HG02840 (cell line): ENCODE data around the gene SMKR1.

Experiments used
- ATAC-seq: cut with Tn5 transposase; IDR thresholded peaks from one replicate; pipeline ENCODE4 v1.9.1; 2021; ENCODE audit warnings: mild to moderate bottlenecking, moderate library complexity, moderate number of reproducible peaks; ENCODE audit not compliant: unreplicated experiment, low FRiP score

The SMKR1 gene

DNA sequence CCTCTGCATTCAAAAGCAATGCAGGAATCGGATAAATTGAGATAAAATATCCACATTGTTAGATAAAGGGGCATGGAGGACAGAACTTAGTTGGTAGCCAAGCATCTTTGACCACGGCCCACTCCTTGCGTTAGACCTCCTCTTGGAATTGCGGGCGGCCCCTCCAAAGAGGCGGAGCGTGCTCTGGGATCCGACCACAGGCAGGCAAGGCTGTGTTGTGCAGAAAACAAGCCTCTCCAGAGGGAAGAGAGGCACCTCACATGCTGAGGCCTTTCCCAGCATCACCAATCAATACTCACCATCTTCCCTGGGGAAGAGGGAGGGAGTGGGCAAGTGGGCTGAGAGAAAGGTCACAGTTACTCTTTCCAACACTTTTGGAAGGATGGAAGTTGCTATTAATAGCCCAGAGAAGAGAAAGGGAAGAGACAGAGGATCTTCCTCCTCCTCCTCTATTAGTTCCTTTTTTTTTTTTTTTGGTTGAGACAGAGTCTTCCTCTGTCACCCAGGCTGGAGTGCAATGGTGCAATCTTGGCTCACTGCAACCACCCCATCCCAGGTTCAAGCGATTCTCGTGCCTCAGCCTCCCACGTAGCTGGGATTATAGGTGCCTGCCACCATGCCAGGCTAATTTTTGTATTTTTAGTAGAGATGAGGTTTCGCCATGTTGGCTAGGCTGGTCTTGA lies 59.5 kb downstream of the SMKR1 start:
- ATAC-seq = no peak
